A673 (cell line): ENCODE measurements around the gene KRT8.

Experiments used
- CTCF ChIP-seq: fragments of 300-800, 200-600 bp; sonication (generic); conservative IDR thresholded peaks from 2 replicates; pipeline ENCODE4 v1.5.1; 2017; ENCODE audit warnings: low read depth, mild to moderate bottlenecking, antibody characterized with exemption, low read length, moderate library complexity, mixed read lengths
- EZH2 ChIP-seq: fragments of 200-600 bp; sonication (generic); IDR thresholded peaks from 2 replicates; pipeline ENCODE4 v1.6.1; 2017; ENCODE audit warnings: borderline replicate concordance, low read depth, mild to moderate bottlenecking, mixed read lengths, antibody characterized with exemption, low read length; ENCODE audit not compliant: poor library complexity, severe bottlenecking

GRCh38 chr12:52847335-52848102 is 57.4 kb downstream of the KRT8 start:
- TF ChIP-seq CTCF: no peak
- TF ChIP-seq EZH2: no peak
